IPS-18c (cell line): ENCODE results near the gene NPAS3.

Experiments used
- H3K4me3 ChIP-seq: 2 replicates; pipeline ENCODE4 v1.7.0; 2013; ENCODE audit warnings: low read depth, mild to moderate bottlenecking, low read length, moderate library complexity; ENCODE audit not compliant: insufficient read depth
- H3K9me3 ChIP-seq: one replicate; pipeline ENCODE4 v1.6.1; 2013; ENCODE audit warnings: mild to moderate bottlenecking, low read length, moderate library complexity; ENCODE audit not compliant: control insufficient read depth, insufficient read depth

NPAS3 gene

GRCh38 chr14:33561488-33562175 is 623.0 kb downstream of the NPAS3 start:
- no peaks in the 10 kb centered on the region for H3K9me3 ChIP-seq

GRCh38 chr14:33563191-33563900 is 624.7 kb downstream of the NPAS3 start:
- Histone ChIP-seq H3K4me3 (no peak overlapping the region), H3K9me3 (no peaks in the 10 kb centered on the region)

More at GRCh38 chr14:33561488-33562175, 623.0 kb downstream of the NPAS3 start:
- no peak overlapping the region for H3K4me3 ChIP-seq

- Histone ChIP-seq H3K9me3 (no peaks in the 10 kb centered on the region), H3K4me3 (no peak overlapping the region)
These were observed 625.2 kb downstream of the NPAS3 start for GRCh38 chr14:33563901-33564197.

GRCh38 chr14:33564774-33565630 is 626.3 kb downstream of the NPAS3 start:
- Histone ChIP-seq H3K9me3 (no peaks in the 10 kb centered on the region), H3K4me3 (no peak overlapping the region)

- no peak overlapping the region for H3K4me3 ChIP-seq
- no peaks in the 10 kb centered on the region for H3K9me3 ChIP-seq
These were observed 627.4 kb downstream of the NPAS3 start for GRCh38 chr14:33566082-33566481.

- H3K4me3 ChIP-seq: no peak overlapping the region
- no peaks in the 10 kb centered on the region for H3K9me3 ChIP-seq
These were observed 628.5 kb downstream of the NPAS3 start for GRCh38 chr14:33567023-33567728.

- Histone ChIP-seq H3K9me3 (no peaks in the 10 kb centered on the region), H3K4me3 (no peak overlapping the region)
These were observed 629.1 kb downstream of the NPAS3 start for GRCh38 chr14:33567731-33568130.

- Histone ChIP-seq H3K4me3 (no peak overlapping the region), H3K9me3 (no peaks in the 10 kb centered on the region)
These were observed 630.4 kb downstream of the NPAS3 start for GRCh38 chr14:33568935-33569579.

GRCh38 chr14:33569821-33570687 is 631.4 kb downstream of the NPAS3 start:
- Histone ChIP-seq H3K4me3 (no peak overlapping the region), H3K9me3 (no peaks in the 10 kb centered on the region)

GRCh38 chr14:33570694-33571310 is 632.1 kb downstream of the NPAS3 start:
- no peak overlapping the region for H3K4me3 ChIP-seq
- no peaks in the 10 kb centered on the region for H3K9me3 ChIP-seq

GRCh38 chr14:33573301-33573880 is 634.7 kb downstream of the NPAS3 start:
- Histone ChIP-seq H3K9me3 (no peaks in the 10 kb centered on the region), H3K4me3 (no peak overlapping the region)

- no peaks in the 10 kb centered on the region for H3K9me3 ChIP-seq
These were observed 637.3 kb downstream of the NPAS3 start for GRCh38 chr14:33576014-33576413.

GRCh38 chr14:33578461-33579216 is 640.0 kb downstream of the NPAS3 start:
- H3K4me3 ChIP-seq: no peak overlapping the region
- H3K9me3 ChIP-seq: no peaks in the 10 kb centered on the region

More at GRCh38 chr14:33576014-33576413, 637.3 kb downstream of the NPAS3 start:
- H3K4me3 ChIP-seq: no peak overlapping the region

GRCh38 chr14:33580231-33580749 is 641.6 kb downstream of the NPAS3 start:
- no peaks in the 10 kb centered on the region for H3K9me3 ChIP-seq
- no peak overlapping the region for H3K4me3 ChIP-seq

GRCh38 chr14:33580841-33581240 is 642.2 kb downstream of the NPAS3 start:
- no peak overlapping the region for H3K4me3 ChIP-seq

More at GRCh38 chr14:33580841-33581240, 642.2 kb downstream of the NPAS3 start:
- H3K9me3 ChIP-seq: no peaks in the 10 kb centered on the region
